WTC11 (cell line): ENCODE measurements around the gene ASIC5. TPM values are rescaled to one million over a fixed set of nuclear protein-coding genes. Genes with fewer than 3 reads are reported as not detected.

Source experiments
- ATAC-seq: fragments of 200-7000 bp; cut with Tn5 transposase; 2 replicates; pipeline ENCODE4 v1.10.0; 2021; ENCODE audit warnings: mild to moderate bottlenecking, moderate library complexity
- CTCF ChIA-PET: fragments of 300-600 bp; sonication (Branson Sonifier 250); formaldehyde crosslinking; loops from one replicate; lab custom pipeline; 2021; ENCODE audit warnings: antibody characterized with exemption; lab: Charles Lee
- POLR2A ChIA-PET: fragments of 350-600 bp; sonication (Branson Sonifier 250); formaldehyde crosslinking; loops from one replicate; lab custom pipeline; 2021; ENCODE audit warnings: antibody characterized with exemption; lab: Charles Lee
- DNase-seq: peaks from one replicate; pipeline ENCODE4 v3.0.0; 2021; ENCODE audit warnings: low spot score
- H3K27ac Mint-ChIP-seq: 2 replicates; pipeline ENCODE4 v1.8.0; 2021; ENCODE audit warnings: mixed read lengths
- H3K27me3 Mint-ChIP-seq: 2 replicates; pipeline ENCODE4 v1.8.0; 2021; ENCODE audit warnings: low read depth, mild to moderate bottlenecking, moderate library complexity, mixed read lengths
- H3K36me3 Mint-ChIP-seq: 2 replicates; pipeline ENCODE4 v1.8.0; 2021; ENCODE audit warnings: mixed read lengths
- H3K4me1 Mint-ChIP-seq: 2 replicates; pipeline ENCODE4 v1.8.0; 2022; ENCODE audit warnings: mixed read lengths
- H3K4me3 Mint-ChIP-seq: 2 replicates; pipeline ENCODE4 v1.8.0; 2021; ENCODE audit warnings: mild to moderate bottlenecking, moderate library complexity, mixed read lengths
- H3K9me3 Mint-ChIP-seq: 2 replicates; pipeline ENCODE4 v1.8.0; 2021; ENCODE audit warnings: mixed read lengths
- CBFB ChIP-seq: sonication (generic); formaldehyde crosslinking; IDR thresholded peaks from 2 replicates; pipeline ENCODE4 v1.8.1; 2022; ENCODE audit warnings: mild to moderate bottlenecking, low read depth, missing genetic modification reagents
- E2F1 ChIP-seq: sonication (generic); formaldehyde crosslinking; IDR thresholded peaks from 2 replicates; pipeline ENCODE4 v1.8.0; 2022; ENCODE audit warnings: mild to moderate bottlenecking, missing genetic modification reagents
- E2F5 ChIP-seq: sonication (generic); formaldehyde crosslinking; IDR thresholded peaks from 2 replicates; pipeline ENCODE4 v1.8.1; 2022; ENCODE audit warnings: mild to moderate bottlenecking, moderate library complexity, missing genetic modification reagents
- FOXJ3 ChIP-seq: sonication (generic); formaldehyde crosslinking; IDR thresholded peaks from 2 replicates; pipeline ENCODE4 v1.9.0; 2021; ENCODE audit warnings: missing genetic modification reagents, mild to moderate bottlenecking, borderline replicate concordance
- HMGA2 ChIP-seq: fragments of 250-450 bp; sonication (Bioruptor Pico); IDR thresholded peaks from 2 replicates; pipeline ENCODE4 v1.4.0; 2021; ENCODE audit warnings: mild to moderate bottlenecking, moderate library complexity
- IRF2 ChIP-seq: sonication (generic); formaldehyde crosslinking; IDR thresholded peaks from 2 replicates; pipeline ENCODE4 v1.8.0; 2022; ENCODE audit warnings: low read depth, missing genetic modification reagents, borderline replicate concordance
- JAZF1 ChIP-seq: fragments of 250-450 bp; sonication (Bioruptor Pico); IDR thresholded peaks from 2 replicates; pipeline ENCODE4 v1.9.0; 2021; ENCODE audit warnings: moderate library complexity, mild to moderate bottlenecking, inconsistent platforms
- NR3C1 ChIP-seq: sonication (generic); formaldehyde crosslinking; conservative IDR thresholded peaks from 2 replicates; pipeline ENCODE4 v1.8.1; 2023; ENCODE audit warnings: low read depth, mild to moderate bottlenecking, missing genetic modification reagents
- PRDM15 ChIP-seq: sonication (generic); formaldehyde crosslinking; IDR thresholded peaks from 2 replicates; pipeline ENCODE4 v1.8.0; 2022; ENCODE audit warnings: missing genetic modification reagents
- SP1 ChIP-seq: sonication (generic); formaldehyde crosslinking; conservative IDR thresholded peaks from 2 replicates; pipeline ENCODE4 v1.8.1; 2022; ENCODE audit warnings: missing genetic modification reagents
- ZBTB21 ChIP-seq: sonication (generic); formaldehyde crosslinking; IDR thresholded peaks from 2 replicates; pipeline ENCODE4 v1.8.1; 2023; ENCODE audit warnings: mild to moderate bottlenecking, missing genetic modification reagents, borderline replicate concordance
- ZNF121 ChIP-seq: sonication (generic); formaldehyde crosslinking; IDR thresholded peaks from 2 replicates; pipeline ENCODE4 v1.8.0; 2023; ENCODE audit warnings: missing genetic modification reagents
- ZNF138 ChIP-seq: sonication (generic); formaldehyde crosslinking; conservative IDR thresholded peaks from 2 replicates; pipeline ENCODE4 v1.8.1; 2022; ENCODE audit warnings: mild to moderate bottlenecking, moderate library complexity, missing genetic modification reagents
- ZNF532 ChIP-seq: fragments of 250-450 bp; sonication (Bioruptor Pico); IDR thresholded peaks from 2 replicates; pipeline ENCODE4 v1.9.0; 2021; ENCODE audit warnings: mild to moderate bottlenecking, borderline replicate concordance
- total RNA-seq: library from RNA; stranded (reverse); gene quantifications from 3 replicates; pipeline ENCODE4 v1.2.3, GENCODE V29; 2021
- TF ChIP-seq, protein P1 (sequence below): sonication (generic); formaldehyde crosslinking; IDR thresholded peaks from 2 replicates; pipeline ENCODE4 v1.8.1; 2022; ENCODE audit warnings: low read depth, missing genetic modification reagents, borderline replicate concordance
- TF ChIP-seq, protein P2 (sequence below): sonication (generic); formaldehyde crosslinking; IDR thresholded peaks from 2 replicates; pipeline ENCODE4 v1.8.1; 2023; ENCODE audit warnings: mild to moderate bottlenecking, missing genetic modification reagents, moderate library complexity
- TF ChIP-seq, protein P3 (sequence below): sonication (generic); formaldehyde crosslinking; IDR thresholded peaks from 2 replicates; pipeline ENCODE4 v1.8.1; 2023; ENCODE audit warnings: mild to moderate bottlenecking, moderate library complexity, missing genetic modification reagents
- TF ChIP-seq, protein P4 (sequence below): sonication (generic); formaldehyde crosslinking; IDR thresholded peaks from 2 replicates; pipeline ENCODE4 v1.8.0; 2023; ENCODE audit warnings: mild to moderate bottlenecking, missing genetic modification reagents

The ASIC5 gene
- total RNA-seq, 1 experiment from 2014 or later: not detected

DNA sequence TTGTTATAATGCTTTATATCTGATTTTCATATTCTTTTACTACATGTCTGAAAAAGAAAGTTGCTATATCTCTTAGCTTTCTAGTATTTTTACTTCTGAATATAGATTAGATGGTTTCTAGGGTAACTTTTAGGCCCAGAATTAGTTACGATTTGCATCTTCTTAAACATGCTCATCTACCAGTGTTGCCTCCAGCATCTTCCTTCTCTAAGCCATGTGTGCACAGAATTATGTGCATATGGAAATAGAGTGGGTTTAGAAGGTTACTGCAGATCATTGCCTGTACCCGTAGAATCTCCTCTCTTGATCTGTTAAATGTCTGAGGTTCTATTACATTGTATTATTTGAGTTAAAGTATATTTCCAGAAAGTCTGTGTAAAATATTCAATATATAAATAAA, 34.9 kb upstream of the ASIC5 start (continued):
- no peak for TF ChIP-seq ZNF532 (CRISPR knock-in tag)
- no peak for TF ChIP-seq ZNF121
- TF ChIP-seq, protein P1, sequence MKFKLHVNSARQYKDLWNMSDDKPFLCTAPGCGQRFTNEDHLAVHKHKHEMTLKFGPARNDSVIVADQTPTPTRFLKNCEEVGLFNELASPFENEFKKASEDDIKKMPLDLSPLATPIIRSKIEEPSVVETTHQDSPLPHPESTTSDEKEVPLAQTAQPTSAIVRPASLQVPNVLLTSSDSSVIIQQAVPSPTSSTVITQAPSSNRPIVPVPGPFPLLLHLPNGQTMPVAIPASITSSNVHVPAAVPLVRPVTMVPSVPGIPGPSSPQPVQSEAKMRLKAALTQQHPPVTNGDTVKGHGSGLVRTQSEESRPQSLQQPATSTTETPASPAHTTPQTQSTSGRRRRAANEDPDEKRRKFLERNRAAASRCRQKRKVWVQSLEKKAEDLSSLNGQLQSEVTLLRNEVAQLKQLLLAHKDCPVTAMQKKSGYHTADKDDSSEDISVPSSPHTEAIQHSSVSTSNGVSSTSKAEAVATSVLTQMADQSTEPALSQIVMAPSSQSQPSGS (CRISPR knock-in tag): no peak
- TF ChIP-seq, protein P2, sequence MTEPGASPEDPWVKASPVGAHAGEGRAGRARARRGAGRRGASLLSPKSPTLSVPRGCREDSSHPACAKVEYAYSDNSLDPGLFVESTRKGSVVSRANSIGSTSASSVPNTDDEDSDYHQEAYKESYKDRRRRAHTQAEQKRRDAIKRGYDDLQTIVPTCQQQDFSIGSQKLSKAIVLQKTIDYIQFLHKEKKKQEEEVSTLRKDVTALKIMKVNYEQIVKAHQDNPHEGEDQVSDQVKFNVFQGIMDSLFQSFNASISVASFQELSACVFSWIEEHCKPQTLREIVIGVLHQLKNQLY: no peak
- TF ChIP-seq E2F5 (CRISPR knock-in tag): no peak
- TF ChIP-seq IRF2 (CRISPR knock-in tag): no peak

GRCh38 chr4:155900381-155900780, 34.3 kb upstream of the ASIC5 start:
- ChIA-PET POLR2A (no interaction called here), CTCF (interaction anchor here (1.4 kb wide), 1 partner anchor 53 kb away, joined by 6 read pairs; the partner anchor contains the start of gene CTSO)
- peaks cover 16% of the 10 kb centered on the region for H3K9me3 Mint-ChIP-seq
- H3K36me3 Mint-ChIP-seq: peaks cover 23% of the 10 kb centered on the region
- DNase-seq: no peak
- no peaks in the 10 kb centered on the region for H3K27me3 Mint-ChIP-seq
- H3K4me3 Mint-ChIP-seq: no peak overlapping the region
- H3K27ac Mint-ChIP-seq: peak overlapping the region; percentile 68
- ATAC-seq: peak; percentile 73
- peaks cover 45% of the 10 kb centered on the region for H3K4me1 Mint-ChIP-seq
- TF ChIP-seq SP1 (CRISPR knock-in tag) (no peak), JAZF1 (CRISPR knock-in tag) (no peak), E2F1 (CRISPR knock-in tag) (no peak), ZNF138 (no peak), HMGA2 (no peak), ZBTB21 (CRISPR knock-in tag) (no peak), CBFB (CRISPR knock-in tag) (no peak), PRDM15 (CRISPR knock-in tag) (no peak), FOXJ3 (no peak), NR3C1 (CRISPR knock-in tag) (no peak)
- TF ChIP-seq, protein P3, sequence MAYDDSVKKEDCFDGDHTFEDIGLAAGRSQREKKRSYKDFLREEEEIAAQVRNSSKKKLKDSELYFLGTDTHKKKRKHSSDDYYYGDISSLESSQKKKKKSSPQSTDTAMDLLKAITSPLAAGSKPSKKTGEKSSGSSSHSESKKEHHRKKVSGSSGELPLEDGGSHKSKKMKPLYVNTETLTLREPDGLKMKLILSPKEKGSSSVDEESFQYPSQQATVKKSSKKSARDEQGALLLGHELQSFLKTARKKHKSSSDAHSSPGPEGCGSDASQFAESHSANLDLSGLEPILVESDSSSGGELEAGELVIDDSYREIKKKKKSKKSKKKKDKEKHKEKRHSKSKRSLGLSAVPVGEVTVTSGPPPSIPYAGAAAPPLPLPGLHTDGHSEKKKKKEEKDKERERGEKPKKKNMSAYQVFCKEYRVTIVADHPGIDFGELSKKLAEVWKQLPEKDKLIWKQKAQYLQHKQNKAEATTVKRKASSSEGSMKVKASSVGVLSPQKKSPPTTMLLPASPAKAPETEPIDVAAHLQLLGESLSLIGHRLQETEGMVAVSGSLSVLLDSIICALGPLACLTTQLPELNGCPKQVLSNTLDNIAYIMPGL (CRISPR knock-in tag): no peak
- TF ChIP-seq, protein P4, sequence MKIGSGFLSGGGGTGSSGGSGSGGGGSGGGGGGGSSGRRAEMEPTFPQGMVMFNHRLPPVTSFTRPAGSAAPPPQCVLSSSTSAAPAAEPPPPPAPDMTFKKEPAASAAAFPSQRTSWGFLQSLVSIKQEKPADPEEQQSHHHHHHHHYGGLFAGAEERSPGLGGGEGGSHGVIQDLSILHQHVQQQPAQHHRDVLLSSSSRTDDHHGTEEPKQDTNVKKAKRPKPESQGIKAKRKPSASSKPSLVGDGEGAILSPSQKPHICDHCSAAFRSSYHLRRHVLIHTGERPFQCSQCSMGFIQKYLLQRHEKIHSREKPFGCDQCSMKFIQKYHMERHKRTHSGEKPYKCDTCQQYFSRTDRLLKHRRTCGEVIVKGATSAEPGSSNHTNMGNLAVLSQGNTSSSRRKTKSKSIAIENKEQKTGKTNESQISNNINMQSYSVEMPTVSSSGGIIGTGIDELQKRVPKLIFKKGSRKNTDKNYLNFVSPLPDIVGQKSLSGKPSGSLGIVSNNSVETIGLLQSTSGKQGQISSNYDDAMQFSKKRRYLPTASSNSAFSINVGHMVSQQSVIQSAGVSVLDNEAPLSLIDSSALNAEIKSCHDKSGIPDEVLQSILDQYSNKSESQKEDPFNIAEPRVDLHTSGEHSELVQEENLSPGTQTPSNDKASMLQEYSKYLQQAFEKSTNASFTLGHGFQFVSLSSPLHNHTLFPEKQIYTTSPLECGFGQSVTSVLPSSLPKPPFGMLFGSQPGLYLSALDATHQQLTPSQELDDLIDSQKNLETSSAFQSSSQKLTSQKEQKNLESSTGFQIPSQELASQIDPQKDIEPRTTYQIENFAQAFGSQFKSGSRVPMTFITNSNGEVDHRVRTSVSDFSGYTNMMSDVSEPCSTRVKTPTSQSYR (CRISPR knock-in tag): no peak
- TF ChIP-seq, protein P2: no peak
